GM12878 (cell line): ENCODE results near the gene METTL4. TPM values are rescaled to one million over a fixed set of nuclear protein-coding genes. Genes with fewer than 3 reads are reported as not detected.

Experiments
- GATAD2B ChIP-seq: fragments of 450-650 bp; conservative IDR thresholded peaks from 2 replicates; pipeline ENCODE4 v1.6.1; 2017; ENCODE audit warnings: low read depth, mild to moderate bottlenecking, moderate library complexity
- polyA plus RNA-seq, 11 experiments: library from polyadenylated mRNA; depleted of rRNA in 4 of 11; unstranded in 6 of 11; stranded (reverse) in 5 of 11; fragments of >200 nt; fragmentation: Nextera tagmentation in 4 of 11; fragmentation: Illumina TruSeq in 1 of 11; extraction: Ambion mirVana in 4 of 11; extraction: Trizol in 1 of 11; gene quantifications; 1 replicate in 1 of 11; 2 replicates in 10 of 11; pipeline versions ENCODE4 v1.2.1 to v1.2.3, GENCODE V29; 2011 to 2016; ENCODE audit warnings: inconsistent platforms in 2 of 11, missing spikeins in 2 of 11, low read depth in 1 of 11
- small RNA-seq: library from RNA; depleted of rRNA; stranded (forward); fragments of <200 nt; gene quantifications from one replicate; pipeline ENCODE3, GENCODE V24; 2014
- total RNA-seq, 4 experiments: library from RNA; depleted of rRNA in 3 of 4; stranded (reverse); fragments of >200 nt in 3 of 4; fragmentation: Illumina TruSeq in 1 of 4; extraction: Trizol in 1 of 4; gene quantifications; 2 replicates each; pipeline versions ENCODE4 v1.2.1 to v1.2.3, GENCODE V29; 2013 to 2021

METTL4 gene
- total and polyA plus RNA-seq, 10 of the 15 experiments (the other 5 are each of a cell fraction or from before 2014, with no cell fraction given): 4.9 to 15.2 (median 12.3) TPM

GRCh38 chr18:2494921-2495320 is 76.4 kb downstream of the METTL4 start (continued):
- no peak for TF ChIP-seq GATAD2B
- TF ChIP-seq, all 136 proteins: peak for 0

Small RNA genes lying within 50 kb of the gene (small RNA-seq; reads per million reads assigned to genes)
- gene RF00019: not detected
- gene RF01233: not detected

Other genes starting within 250 kb of the METTL4 start
- gene NDC80, start 52 bp upstream of the METTL4 start, total RNA-seq (2014; rRNA removed): 39.5 and 46.2 TPM in 2 replicates
- 55.3 and 57.2 TPM in 2 replicates for gene NDC80, start 52 bp upstream of the METTL4 start, total RNA-seq (2014; rRNA removed; fragmentation: Illumina TruSeq; extraction: Trizol)
- gene NDC80, start 52 bp upstream of the METTL4 start, total RNA-seq (2021): 36.1 and 38.8 TPM in 2 replicates
- gene NDC80, start 52 bp upstream of the METTL4 start, polyA plus RNA-seq (2011; rRNA removed): 44.1 and 74.5 TPM in 2 replicates
- 55.0 and 67.0 TPM in 2 replicates for gene NDC80, start 52 bp upstream of the METTL4 start, polyA plus RNA-seq (2014; fragmentation: Illumina TruSeq; extraction: Trizol)
- 10 to 100 TPM; 54.4 to 55.0 TPM for gene NDC80, start 52 bp upstream of the METTL4 start, polyA plus RNA-seq (2014; fragmentation: Nextera tagmentation; extraction: Ambion mirVana)
- gene NDC80, start 52 bp upstream of the METTL4 start, polyA plus RNA-seq (2014; rRNA removed): 31.3 and 36.5 TPM in 2 replicates
- 10 to 100 TPM; 76.5 to 80.8 TPM for gene NDC80, start 52 bp upstream of the METTL4 start, polyA plus RNA-seq (2016; fragmentation: Nextera tagmentation; extraction: Ambion mirVana)
- 71.6 and 89.8 TPM in 2 replicates for gene SMCHD1, start 84.2 kb upstream of the METTL4 start, total RNA-seq (2014; rRNA removed)
- gene SMCHD1, start 84.2 kb upstream of the METTL4 start, total RNA-seq (2014; rRNA removed; fragmentation: Illumina TruSeq; extraction: Trizol): 110 and 115 TPM in 2 replicates
- 50.2 and 52.0 TPM in 2 replicates for gene SMCHD1, start 84.2 kb upstream of the METTL4 start, total RNA-seq (2021)
- 67.5 and 103 TPM in 2 replicates for gene SMCHD1, start 84.2 kb upstream of the METTL4 start, polyA plus RNA-seq (2011; rRNA removed)
- gene SMCHD1, start 84.2 kb upstream of the METTL4 start, polyA plus RNA-seq (2014; fragmentation: Illumina TruSeq; extraction: Trizol): 64.2 and 87.8 TPM in 2 replicates
- 1 to 10 TPM; 6.0 to 7.2 TPM for gene SMCHD1, start 84.2 kb upstream of the METTL4 start, polyA plus RNA-seq (2014; fragmentation: Nextera tagmentation; extraction: Ambion mirVana)
- gene SMCHD1, start 84.2 kb upstream of the METTL4 start, polyA plus RNA-seq (2014; rRNA removed): 44.0 and 45.4 TPM in 2 replicates
- gene SMCHD1, start 84.2 kb upstream of the METTL4 start, polyA plus RNA-seq (2016; fragmentation: Nextera tagmentation; extraction: Ambion mirVana): 10 to 100 TPM; 16.5 to 17.5 TPM